OCI-LY3 (cell line): ENCODE data around the gene RNF14.
A peak's percentile ranks its signal among the peaks of the same experiment; 100 is the strongest.

Experiments used
- H2AFZ ChIP-seq: fragments of 200-600, 300-600 bp; shearing (Covaris generic); 2 replicates; pipeline ENCODE4 v1.6.0; 2014; ENCODE audit warnings: antibody characterized with exemption, low read depth, low read length
- H3K27ac ChIP-seq: fragments of 200-600, 300-600 bp; sonication (generic); 2 replicates; pipeline ENCODE4 v1.5.1; 2014; ENCODE audit warnings: mild to moderate bottlenecking, low read length, moderate library complexity, mixed read lengths
- H3K27me3 ChIP-seq: fragments of 200-600, 300-600 bp; sonication (generic); 2 replicates; pipeline ENCODE4 v1.6.1; 2014; ENCODE audit warnings: low read depth, low read length, mixed read lengths
- H3K36me3 ChIP-seq: fragments of 200-600, 300-600 bp; sonication (generic); replicated peaks from 2 replicates; pipeline ENCODE3; 2014; ENCODE audit warnings: low read depth, low read length, mixed read lengths
- H3K4me1 ChIP-seq: fragments of 300-600, 200-600 bp; sonication (generic); 2 replicates; pipeline ENCODE4 v1.6.1; 2014; ENCODE audit warnings: low read length, mixed read lengths
- H3K4me2 ChIP-seq: fragments of 200-600, 300-600 bp; sonication (generic); 2 replicates; pipeline ENCODE4 v1.6.1; 2014; ENCODE audit warnings: low read length, mixed read lengths
- H3K4me3 ChIP-seq: fragments of 300-600, 200-600 bp; sonication (generic); 2 replicates; pipeline ENCODE4 v1.5.1; 2014; ENCODE audit warnings: antibody characterized with exemption, mild to moderate bottlenecking, low read length, moderate library complexity
- H3K79me2 ChIP-seq: fragments of 300-600, 200-600 bp; shearing (Covaris generic); 2 replicates; pipeline ENCODE4 v1.6.1; 2014; ENCODE audit warnings: mild to moderate bottlenecking, low read length, mixed read lengths
- H3K9ac ChIP-seq: fragments of 300-600, 200-600 bp; shearing (Covaris generic); 2 replicates; pipeline ENCODE4 v1.6.0; 2014; ENCODE audit warnings: mild to moderate bottlenecking, low read length, moderate library complexity
- H3K9me3 ChIP-seq: fragments of 200-600, 300-600 bp; shearing (Covaris generic); 2 replicates; pipeline ENCODE4 v1.6.1; 2014; ENCODE audit warnings: low read length, mixed read lengths; ENCODE audit not compliant: insufficient read depth
- H4K20me1 ChIP-seq: fragments of 200-600, 300-600 bp; sonication (generic); 2 replicates; pipeline ENCODE4 v1.6.1; 2016; ENCODE audit warnings: low read length, mixed read lengths; ENCODE audit not compliant: insufficient read depth
- CTCF ChIP-seq: fragments of 200-600, 300-600 bp; sonication (generic); IDR thresholded peaks from 2 replicates; pipeline ENCODE4 v1.5.1; 2014; ENCODE audit warnings: antibody characterized with exemption, low read length, low read depth
- EZH2phosphoT487 ChIP-seq: fragments of 200-600 bp; shearing (Covaris generic); IDR thresholded peaks from 2 replicates; pipeline ENCODE4 v1.6.1; 2018; ENCODE audit warnings: antibody characterized with exemption, mixed run types, low read depth

The RNF14 gene

GRCh38 chr5:141949511-141949910, 19.4 kb upstream of the RNF14 start:
- Histone ChIP-seq H3K9ac (no peak overlapping the region), H3K36me3 (no peaks in the 10 kb centered on the region), H2AFZ (no peak overlapping the region), H4K20me1 (no peaks in the 10 kb centered on the region), H3K27ac (no peak overlapping the region), H3K9me3 (no peaks in the 10 kb centered on the region), H3K27me3 (no peaks in the 10 kb centered on the region), H3K4me3 (no peak overlapping the region), H3K79me2 (no peaks in the 10 kb centered on the region), H3K4me1 (peaks cover 7% of the 10 kb centered on the region), H3K4me2 (no peak overlapping the region)
- no peak for TF ChIP-seq CTCF
- no peak for TF ChIP-seq EZH2phosphoT487

- Histone ChIP-seq H3K9ac (no peak overlapping the region), H3K4me1 (peaks cover 8% of the 10 kb centered on the region), H3K4me3 (no peak overlapping the region), H3K27me3 (no peaks in the 10 kb centered on the region), H3K27ac (no peak overlapping the region), H3K4me2 (no peak overlapping the region), H2AFZ (no peak overlapping the region), H4K20me1 (no peaks in the 10 kb centered on the region), H3K9me3 (no peaks in the 10 kb centered on the region), H3K36me3 (no peaks in the 10 kb centered on the region), H3K79me2 (no peaks in the 10 kb centered on the region)
- TF ChIP-seq CTCF (no peak), EZH2phosphoT487 (no peak)
Observed at GRCh38 chr5:141950207-141951005, 18.5 kb upstream of the RNF14 start.

- H3K9me3 ChIP-seq: no peaks in the 10 kb centered on the region
- TF ChIP-seq CTCF: peak; percentile 22
- no peak for TF ChIP-seq EZH2phosphoT487
- peaks cover 8% of the 10 kb centered on the region for H3K4me1 ChIP-seq
- H4K20me1 ChIP-seq: no peaks in the 10 kb centered on the region
- no peaks in the 10 kb centered on the region for H3K79me2 ChIP-seq
- no peak overlapping the region for H2AFZ ChIP-seq
- no peak overlapping the region for H3K9ac ChIP-seq
- H3K36me3 ChIP-seq: no peaks in the 10 kb centered on the region
- H3K4me3 ChIP-seq: no peak overlapping the region
- H3K4me2 ChIP-seq: no peak overlapping the region
- no peaks in the 10 kb centered on the region for H3K27me3 ChIP-seq
- H3K27ac ChIP-seq: no peak overlapping the region
Observed at GRCh38 chr5:141951332-141951781, 17.5 kb upstream of the RNF14 start.

- Histone ChIP-seq H3K9me3 (no peaks in the 10 kb centered on the region), H3K79me2 (no peaks in the 10 kb centered on the region), H3K9ac (no peak overlapping the region), H4K20me1 (no peaks in the 10 kb centered on the region), H3K4me3 (no peak overlapping the region), H3K4me2 (no peak overlapping the region), H3K36me3 (no peaks in the 10 kb centered on the region), H2AFZ (no peak overlapping the region), H3K27me3 (no peaks in the 10 kb centered on the region), H3K27ac (no peak overlapping the region), H3K4me1 (peaks cover 8% of the 10 kb centered on the region)
- TF ChIP-seq EZH2phosphoT487 (no peak), CTCF (no peak)
Observed at GRCh38 chr5:141952020-141952419, 16.9 kb upstream of the RNF14 start.
